DMS153 (cell line): ENCODE results near the gene DEFB132.
"Not testable (repeated sequence)": the region's sequence is repeated elsewhere in the genome, so short reads cannot be mapped to it uniquely, and the experiment has no call there.

Experiments
- DNase-seq: peaks from one replicate; lab custom pipeline; 2025; lab: John Stamatoyannopoulos, UW

Gene DEFB132

DNA sequence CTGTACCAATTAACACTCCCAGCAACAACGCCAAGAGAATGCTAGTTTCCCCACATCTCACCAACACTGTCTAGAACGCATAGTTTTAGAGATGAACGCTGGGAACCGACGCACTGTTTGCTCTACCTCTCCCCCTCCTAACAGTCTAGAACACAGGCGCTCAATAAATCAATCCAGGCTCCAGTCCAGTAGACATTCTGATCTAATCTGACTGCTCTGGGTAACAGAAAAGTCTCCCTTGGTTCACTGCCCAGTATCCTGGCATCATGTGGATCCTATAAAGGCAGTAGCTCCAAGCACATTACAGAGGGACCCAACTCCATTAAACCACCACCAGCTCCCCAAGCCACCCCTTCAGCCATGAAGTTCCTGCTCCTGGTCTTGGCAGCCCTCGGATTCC lies at the start of gene DEFB132:
DEFB132 (plus strand) TSS at position 306 of the 400 bp plus-strand sequence; CDS start at position 361, 55 bp downstream.
- DNase-seq: no peak

- DNase-seq: peak; percentile 40
These were observed 48.5 kb upstream of the DEFB132 start for GRCh38 chr20:208942-209566.

GRCh38 chr20:210809-211502 lies 46.6 kb upstream of the DEFB132 start:
- no peak for DNase-seq

- no peak for DNase-seq
These were observed 43.1 kb upstream of the DEFB132 start for GRCh38 chr20:214383-214782.

- DNase-seq: no peak
These were observed 41.7 kb upstream of the DEFB132 start for GRCh38 chr20:215796-216195.

DNA sequence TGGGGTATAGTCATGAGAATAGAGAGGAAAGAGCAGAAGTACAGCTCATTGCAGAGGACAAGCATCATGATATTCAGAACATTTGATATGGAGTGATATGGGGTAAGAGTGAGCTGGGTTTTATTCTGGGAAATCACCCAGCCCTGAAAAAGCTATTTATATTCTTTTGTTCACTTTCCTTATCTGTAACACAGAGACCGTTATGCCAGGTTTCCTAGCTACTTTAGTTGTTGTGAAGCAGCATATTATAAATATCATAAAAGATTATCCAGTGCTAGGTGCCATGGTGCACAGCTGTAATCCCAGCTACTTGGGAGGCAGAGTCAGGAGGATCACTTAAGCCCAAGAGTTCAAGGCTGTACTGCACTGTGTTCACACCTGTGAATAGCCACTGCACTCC lies 40.3 kb upstream of the DEFB132 start:
- no peak for DNase-seq

DNA sequence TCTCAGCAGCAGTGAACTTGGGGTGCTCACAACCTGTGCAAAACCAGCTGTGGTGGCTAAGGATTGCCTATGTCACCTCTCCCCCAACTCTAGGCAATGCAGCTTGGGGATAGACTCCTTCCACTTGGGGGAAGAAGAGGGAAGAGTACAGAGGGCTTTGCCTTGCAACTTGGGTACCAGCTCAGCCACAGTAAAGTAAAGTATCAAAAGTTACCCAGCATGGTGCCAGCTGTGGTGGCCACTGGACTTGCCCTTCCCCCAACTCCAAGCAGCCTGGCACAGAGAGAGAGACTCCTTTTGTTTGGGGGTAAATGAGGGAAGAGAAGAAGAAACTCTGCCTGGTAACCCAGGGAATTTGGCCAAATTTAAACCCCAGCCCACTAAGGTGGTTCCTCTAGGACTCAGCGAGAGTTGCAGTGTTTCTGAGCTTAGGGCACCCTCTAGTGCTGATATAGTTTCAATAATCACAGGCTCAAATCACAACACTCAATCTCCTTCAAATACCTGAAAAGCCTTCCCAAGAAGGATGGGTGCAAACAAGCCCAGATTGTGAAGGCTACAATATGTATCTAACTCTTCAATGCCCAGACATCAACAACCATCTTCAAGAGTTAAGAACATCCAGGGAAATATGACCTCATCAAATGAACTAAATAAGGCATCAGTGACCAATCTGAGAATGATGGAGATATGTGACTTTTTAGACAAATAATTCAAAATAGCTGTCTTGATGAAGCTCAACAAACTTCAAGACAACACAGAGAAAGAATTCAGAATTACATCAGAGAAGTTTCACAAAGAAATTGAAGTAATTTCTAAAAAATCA lies 38.0 kb upstream of the DEFB132 start:
- peak; percentile 1 for DNase-seq

GRCh38 chr20:221258-221830 lies 36.2 kb upstream of the DEFB132 start:
- DNase-seq: no peak

DNA sequence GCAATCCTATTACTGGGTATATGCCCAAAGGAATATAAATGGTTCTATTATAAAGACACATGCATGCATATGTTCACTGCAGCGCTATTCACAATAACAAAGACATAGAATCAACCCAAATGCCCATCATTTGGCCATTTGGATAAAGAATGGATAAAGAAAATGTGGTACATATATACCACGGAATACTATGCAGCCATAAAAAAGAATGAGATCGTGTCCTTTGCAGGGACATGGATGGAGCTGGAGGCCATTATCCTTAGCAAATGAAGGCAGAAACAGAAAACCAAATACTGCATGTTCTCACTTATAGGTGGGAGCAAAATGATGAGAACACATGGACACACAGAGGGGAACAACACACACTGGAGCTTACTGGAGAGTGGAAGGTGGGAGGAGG lies 31.6 kb upstream of the DEFB132 start:
- not testable (repeated sequence) for DNase-seq

DNA sequence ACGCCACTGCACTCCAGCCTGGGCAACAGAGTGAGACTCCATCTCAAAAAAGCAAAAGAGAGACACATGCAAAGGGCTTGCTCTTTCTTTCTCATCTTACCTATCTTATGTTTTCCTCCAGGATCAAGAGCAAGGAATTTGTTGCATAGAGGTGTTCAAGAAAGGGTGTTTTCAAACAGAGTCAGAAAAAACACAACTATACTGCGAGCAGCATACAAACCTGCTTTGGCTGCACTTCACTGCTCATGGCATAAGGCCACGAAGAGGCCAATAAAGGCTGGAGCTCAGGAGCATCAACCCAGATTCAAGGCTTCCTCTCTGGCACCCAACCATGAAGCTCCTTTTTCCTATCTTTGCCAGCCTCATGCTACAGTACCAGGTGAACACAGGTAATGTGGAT lies 30.6 kb upstream of the DEFB132 start, which contains the start of gene DEFB129:
DEFB129 (plus strand) TSS at position 301 of the 400 bp plus-strand sequence; CDS start at position 332, 31 bp downstream.
- DNase-seq: no peak

DNA sequence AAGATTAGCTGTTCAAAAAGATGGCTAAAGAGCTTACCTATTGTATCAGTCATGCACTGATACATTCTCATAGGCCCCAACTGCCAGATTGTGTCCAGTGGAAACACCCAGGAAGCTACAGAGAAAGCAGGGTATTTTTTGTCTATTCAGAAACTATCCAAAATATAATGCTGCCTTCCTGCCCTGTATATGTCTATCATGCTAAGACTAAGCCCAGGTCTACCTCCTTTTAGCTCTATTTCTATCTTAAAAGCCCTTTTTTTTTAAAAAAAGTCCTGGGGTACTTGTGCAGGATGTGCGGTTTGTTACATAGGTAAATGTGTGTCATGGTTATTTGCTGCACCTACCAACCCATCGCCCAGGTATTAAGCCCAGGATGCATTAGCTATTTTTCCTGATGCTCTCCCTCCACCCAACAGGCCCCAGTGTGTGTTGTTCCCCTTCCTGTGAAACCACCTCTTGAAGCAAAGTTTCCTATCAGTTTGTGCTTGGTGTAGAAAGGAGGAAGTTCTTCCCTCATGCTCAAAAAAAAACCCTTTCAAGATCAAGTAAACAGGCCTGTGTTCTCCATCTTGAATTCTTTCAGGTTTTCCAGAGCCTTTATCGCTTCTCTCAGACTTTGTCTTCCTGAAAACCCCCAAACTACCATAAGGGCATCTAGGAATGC lies 30.0 kb upstream of the DEFB132 start:
- DNase-seq: no peak

DNA sequence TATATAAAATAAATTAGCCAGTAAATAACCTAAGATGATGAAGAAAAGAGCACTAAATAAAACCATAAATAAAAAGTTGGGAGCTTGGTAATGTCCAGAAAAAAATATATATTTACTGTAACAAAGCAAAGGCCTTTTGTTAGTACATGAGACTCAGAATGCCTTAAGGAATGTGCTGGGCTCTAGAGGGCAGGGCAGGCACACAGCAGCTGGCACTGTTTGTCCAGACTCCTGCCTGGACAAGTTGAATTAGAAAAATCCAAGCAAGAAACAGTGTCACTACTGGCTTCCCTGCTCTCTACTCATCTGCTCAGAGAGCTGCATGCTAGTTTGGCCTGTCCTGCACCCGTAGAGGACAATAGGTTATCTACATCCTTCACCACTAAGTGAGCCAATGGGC lies 21.6 kb upstream of the DEFB132 start:
- no peak for DNase-seq

- no peak for DNase-seq
These were observed 20.0 kb upstream of the DEFB132 start for GRCh38 chr20:237489-237888.

DNA sequence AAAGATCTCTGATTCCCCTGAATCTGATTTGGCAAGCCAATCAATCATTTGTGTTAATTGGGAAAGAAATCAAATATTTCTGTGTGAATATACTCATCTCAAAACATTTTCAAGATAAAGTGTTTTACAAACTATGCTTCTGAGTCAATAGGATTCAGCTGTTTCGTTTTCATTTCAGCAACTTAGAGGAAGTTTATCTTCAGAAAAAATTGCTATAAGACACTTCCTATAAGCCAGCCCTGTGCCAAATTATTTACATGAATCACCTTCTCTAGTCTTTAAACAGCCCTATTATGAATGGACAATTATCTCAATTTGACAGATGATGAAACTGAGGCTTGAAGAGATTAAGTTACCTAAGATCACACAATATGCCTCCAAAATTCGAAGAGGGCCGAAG lies 19.6 kb upstream of the DEFB132 start:
- DNase-seq: no peak

- no peak for DNase-seq
These were observed 14.6 kb upstream of the DEFB132 start for GRCh38 chr20:242905-243304.

DNA sequence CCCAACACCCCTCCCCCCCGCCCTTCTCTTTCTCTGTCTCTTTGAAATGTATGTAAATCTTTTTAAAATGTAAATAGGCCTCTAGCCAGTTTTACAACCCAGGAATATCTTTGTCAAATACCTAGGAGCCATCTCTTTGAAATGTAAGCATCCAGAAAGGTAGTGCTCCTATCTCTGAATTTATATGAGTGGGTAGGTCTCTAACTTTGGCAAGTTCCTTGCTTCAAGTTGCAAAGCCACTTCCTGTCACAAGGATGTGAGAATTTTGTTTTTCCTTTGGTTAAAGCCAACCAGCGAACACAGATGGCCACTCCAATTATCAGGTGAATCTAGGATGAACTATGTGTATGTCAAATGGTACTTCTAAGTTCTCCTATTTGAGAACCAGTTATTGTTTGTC lies 6.2 kb upstream of the DEFB132 start:
- DNase-seq: no peak

DNA sequence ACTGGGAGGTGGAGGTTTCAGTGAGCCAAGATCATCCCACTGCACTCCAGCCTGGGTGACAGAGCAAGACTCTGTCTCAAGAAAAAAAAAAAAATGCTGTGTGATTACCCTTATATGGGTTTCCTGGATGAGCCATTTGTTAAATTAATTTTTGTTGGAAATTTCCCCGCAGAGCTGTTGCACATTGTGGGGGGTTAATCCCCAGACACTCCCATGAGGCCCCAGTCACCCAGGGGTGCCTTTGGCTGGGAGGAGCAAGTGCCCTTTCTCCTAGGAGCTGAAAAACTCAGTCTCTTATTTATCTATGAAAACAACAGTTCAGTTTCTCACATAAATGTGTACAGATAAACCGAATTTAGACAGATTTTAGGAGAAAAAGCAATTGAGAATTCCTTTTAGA lies 4.7 kb upstream of the DEFB132 start:
- no peak for DNase-seq

- not testable (repeated sequence) for DNase-seq
These were observed 4.1 kb upstream of the DEFB132 start for GRCh38 chr20:253447-253846.

DNA sequence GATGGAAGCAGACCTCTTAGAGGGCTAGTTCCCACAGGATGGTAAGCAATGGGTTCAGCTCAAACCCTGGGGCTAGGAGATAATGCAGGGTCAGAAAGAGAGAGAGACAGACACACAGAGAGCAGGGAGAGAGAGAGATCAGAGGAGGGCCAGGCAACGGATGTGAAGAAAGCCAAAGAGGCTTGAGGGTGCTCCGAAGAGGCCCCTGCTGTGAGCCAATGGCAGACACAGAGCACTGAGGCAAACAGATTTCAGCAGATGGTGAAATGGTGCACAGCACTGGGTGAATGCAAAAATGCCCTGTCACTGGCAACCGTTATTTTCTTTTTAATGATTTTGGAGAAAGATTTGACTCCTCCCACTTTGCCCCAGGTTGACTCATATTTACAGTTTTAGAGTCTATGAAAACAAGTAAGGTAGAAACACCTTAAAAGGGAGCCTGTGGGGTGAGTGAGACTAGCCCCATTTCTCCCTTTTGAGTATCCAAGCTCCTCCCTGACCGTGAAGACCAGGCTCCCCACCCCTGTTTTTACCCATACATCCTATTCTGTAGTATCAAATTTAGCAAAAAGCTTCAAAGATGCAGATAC lies 840 bp downstream of the DEFB132 start:
- DNase-seq: no peak

GRCh38 chr20:258963-259362 lies 1.4 kb downstream of the DEFB132 start:
- no peak for DNase-seq

DNA sequence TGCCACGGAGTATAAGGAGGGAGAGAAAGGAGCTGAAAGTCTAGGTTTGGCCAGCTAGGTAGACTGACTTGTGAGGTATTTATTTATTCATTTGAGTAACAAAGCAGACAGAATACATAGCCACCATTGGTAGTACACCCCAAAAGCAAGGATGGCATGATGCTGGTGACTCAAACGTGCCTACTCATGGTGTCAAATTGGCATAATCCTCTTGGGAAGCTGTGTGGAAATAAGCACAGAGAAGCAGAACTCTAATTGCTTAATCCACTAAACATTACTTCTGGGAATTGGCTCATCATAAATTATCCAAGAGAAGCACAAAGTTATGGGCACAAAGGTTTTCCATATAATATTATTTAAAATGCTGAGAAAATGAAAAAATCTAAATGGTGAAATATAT lies 2.5 kb downstream of the DEFB132 start:
- no peak for DNase-seq

DNA sequence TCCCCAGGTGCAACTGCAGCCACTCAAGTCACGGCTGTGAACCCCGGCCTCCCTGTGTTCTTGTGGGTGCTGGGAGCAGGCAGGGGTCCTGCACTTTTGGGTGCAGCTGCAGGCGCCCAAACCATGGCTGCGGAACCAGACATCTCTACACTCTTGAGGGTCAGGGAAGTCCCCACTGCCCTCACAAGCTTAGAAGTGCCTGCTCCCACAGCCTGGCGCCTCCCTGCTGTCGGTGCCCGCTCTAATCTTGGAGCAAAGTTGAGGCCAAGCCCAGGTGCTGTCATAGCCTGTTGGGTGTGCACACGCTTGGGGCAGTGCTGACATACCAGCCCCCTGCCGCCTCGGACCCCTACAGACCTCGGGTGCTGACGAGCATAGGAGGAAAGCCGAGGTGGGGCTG lies 6.2 kb downstream of the DEFB132 start:
- no peak for DNase-seq
